Stimulated activated CD4-positive, alpha-beta T cell treated with anti-CD3 and anti-CD28 coated beads, Interleukin-15, amount 100 ng/mL, for 1 hour (primary cell): ENCODE measurements around the gene KLHL11.

Experiments used
- DNase-seq, 2 donors: peaks; one replicate each; pipeline ENCODE4 v3.0.0-alpha.2; 2020; ENCODE audit warnings: low read depth in 1 of 2, low spot score in 1 of 2

Gene KLHL11

DNA sequence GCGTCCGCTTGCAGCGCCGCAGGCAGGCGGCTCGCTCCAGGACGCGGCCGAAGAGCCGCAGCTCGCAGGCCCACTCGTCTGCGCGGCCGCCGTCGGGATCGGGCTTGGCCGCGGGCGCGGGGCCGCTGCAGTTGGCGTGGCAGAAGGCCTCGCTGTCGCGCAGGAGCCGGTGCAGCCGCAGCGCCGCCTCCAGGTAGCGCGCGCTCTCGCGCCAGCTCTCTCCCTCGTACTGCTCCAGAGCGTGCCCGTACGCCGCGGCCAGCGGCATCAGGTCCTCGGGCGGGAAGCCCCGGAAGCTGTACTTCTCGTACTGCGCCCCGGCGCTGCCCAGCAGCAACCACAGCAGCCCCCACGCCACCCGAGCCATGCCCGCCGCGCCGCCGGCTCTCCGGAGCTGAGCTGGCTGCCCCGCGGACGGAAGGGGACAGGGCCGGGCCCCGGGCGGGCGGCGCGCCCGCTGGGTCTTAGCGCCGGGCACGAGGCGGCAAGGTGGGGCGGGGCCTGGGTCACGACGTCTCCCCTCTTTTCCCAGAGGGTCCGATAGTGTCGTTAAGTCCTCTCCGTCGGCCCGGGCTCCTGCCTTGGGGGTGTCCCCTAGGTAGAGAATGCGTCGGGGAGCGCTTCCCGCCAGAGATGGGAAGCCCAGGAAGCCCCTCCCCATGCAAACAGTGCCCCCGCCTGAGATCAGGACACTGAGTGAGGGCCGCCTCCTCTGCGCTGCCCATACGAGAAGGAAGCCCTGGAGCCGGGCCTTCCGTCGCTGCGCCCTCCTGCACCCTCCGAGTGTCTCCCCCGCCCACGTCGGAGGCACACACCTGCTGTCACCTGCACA lies 53.5 kb downstream of the KLHL11 start, which contains the start of gene P3H4:
P3H4 (minus strand) TSS at position 401 of the 832 bp plus-strand sequence; CDS start at position 367, 34 bp downstream.
- DNase-seq, result peak; percentile 50 to 54

DNA sequence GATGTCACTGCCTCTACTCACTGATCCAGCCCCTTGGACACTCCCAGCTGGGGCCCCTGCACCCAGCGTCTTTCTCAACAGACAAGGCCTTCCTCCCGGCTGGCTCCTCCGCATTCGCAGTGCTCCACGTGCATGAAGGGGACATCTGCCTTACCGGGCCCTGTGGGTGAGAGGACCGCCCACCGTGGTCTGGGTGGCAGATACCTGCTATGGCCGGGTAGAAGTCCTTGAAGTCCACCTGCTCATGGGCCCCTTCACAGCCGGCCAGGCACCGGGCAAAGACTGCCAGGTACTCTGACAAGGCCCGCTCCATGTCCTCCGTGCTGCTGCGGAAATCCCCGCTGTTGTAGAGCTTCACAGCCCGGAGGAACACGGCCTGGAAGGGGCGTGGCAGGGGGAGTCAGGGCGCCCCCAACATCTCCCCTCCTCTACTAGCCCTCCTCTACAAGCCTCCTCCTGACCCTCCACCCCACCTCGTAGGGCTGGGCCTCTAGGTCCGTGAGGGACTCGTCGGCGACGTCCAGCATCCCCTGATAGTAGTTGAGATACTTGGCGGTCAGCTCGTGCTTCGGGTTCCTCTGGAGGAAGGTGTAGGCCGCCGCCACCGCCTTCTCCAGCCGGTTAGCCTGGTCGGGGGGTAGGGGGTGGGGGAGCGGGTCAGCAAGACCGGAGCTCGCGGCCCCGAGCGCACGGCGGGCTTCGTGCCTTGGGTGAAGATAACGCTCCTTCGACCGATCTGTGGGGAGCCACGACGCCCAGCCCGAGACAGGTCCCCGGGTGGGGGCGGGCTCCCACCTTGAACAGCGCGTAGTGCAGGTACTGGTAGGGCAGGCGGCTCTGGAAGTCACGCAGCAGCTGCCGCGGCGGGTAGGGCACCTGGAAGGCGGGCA lies 54.3 kb downstream of the KLHL11 start:
- DNase-seq, result no peak

DNA sequence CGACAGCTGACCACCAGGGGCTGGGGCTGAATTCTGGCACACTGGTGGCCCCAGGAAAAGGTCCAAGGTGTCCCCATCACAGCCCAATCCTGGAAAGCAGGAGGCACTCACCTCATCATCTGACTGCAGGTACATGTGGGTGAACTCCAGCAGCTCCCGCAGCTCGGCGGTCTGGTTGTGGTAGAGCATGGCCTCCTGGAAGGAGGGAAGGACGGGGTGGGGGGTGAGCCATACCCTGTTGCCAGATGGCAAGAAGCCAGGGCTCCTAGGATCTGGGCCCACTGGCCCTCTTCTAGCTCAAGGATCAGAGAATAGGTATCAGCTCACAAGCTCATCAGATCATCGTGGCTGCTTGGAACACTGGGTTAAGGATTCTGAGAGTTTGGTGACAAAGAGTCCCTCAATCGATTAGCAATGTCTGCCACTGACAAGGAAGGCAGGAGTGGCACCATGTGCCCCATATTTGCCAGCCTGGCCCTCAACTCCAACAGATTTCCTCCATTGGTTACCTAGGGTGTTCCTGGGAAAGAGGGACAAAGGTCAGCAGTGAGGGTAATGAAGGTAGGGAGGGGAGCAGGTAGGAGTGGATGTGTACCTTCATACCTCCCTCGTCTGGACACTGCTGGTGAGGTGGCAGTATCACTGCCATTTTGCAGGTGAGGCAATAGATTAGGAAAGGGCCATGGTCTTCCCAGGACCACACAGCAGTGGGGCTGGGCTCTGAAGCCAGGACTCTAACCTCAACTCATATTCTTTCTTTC lies 58.4 kb downstream of the KLHL11 start:
- DNase-seq, result no peak
